ENCODE data around the gene C19orf12. TPM values are rescaled to one million over a fixed set of nuclear protein-coding genes. Genes with fewer than 3 reads are reported as not detected.

The C19orf12 gene
- total RNA-seq, 1 donor from 2014 or later: 26.9 TPM

DNA sequence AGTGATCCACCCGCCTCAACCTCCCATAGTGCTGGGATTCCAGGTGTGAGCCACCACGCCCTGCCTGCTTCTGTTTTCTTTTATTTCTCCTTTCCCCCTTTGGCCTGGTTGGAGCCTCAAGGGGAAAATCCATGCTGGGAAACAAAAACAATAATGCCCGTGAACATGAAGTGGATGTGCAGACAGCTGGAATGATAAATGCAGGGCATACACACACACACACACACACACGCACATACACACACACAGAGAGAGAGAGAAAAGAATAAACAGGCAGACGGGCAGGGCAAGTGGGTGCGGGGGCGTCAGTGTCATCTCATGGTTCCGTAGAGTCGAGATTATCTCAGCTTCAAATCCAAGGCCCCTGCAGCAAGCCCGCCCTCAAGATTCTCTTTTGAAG, 54.2 kb downstream of the C19orf12 start:
- Mint-ChIP-seq H3K27ac (no peak overlapping the region), H3K9me3 (no peaks in the 10 kb centered on the region), H3K27me3 (ENCODE audit: low read depth) (peaks cover 9% of the 10 kb centered on the region), H3K4me3 (no peak overlapping the region), H3K4me1 (peaks cover 31% of the 10 kb centered on the region), H3K36me3 (no peaks in the 10 kb centered on the region)
- DNase-seq (ENCODE audit: low spot score in 2 of 2, unreplicated experiment in 2 of 2): no peak
- no peak for TF ChIP-seq CTCF (IDR thresholded peaks at IDR 0.05; ENCODE audit: unreplicated experiment)

GRCh38 chr19:29658221-29658991, 56.7 kb downstream of the C19orf12 start:
- H3K36me3 Mint-ChIP-seq: no peaks in the 10 kb centered on the region
- no peak for TF ChIP-seq CTCF (IDR thresholded peaks at IDR 0.05; ENCODE audit: unreplicated experiment)
- H3K27me3 Mint-ChIP-seq (ENCODE audit: low read depth): peaks cover 9% of the 10 kb centered on the region
- DNase-seq (ENCODE audit: low spot score in 2 of 2, unreplicated experiment in 2 of 2): no peak
- no peak overlapping the region for H3K4me3 Mint-ChIP-seq
- no peak overlapping the region for H3K27ac Mint-ChIP-seq
- H3K4me1 Mint-ChIP-seq: peaks cover 23% of the 10 kb centered on the region
- H3K9me3 Mint-ChIP-seq: peaks cover 4% of the 10 kb centered on the region

DNA sequence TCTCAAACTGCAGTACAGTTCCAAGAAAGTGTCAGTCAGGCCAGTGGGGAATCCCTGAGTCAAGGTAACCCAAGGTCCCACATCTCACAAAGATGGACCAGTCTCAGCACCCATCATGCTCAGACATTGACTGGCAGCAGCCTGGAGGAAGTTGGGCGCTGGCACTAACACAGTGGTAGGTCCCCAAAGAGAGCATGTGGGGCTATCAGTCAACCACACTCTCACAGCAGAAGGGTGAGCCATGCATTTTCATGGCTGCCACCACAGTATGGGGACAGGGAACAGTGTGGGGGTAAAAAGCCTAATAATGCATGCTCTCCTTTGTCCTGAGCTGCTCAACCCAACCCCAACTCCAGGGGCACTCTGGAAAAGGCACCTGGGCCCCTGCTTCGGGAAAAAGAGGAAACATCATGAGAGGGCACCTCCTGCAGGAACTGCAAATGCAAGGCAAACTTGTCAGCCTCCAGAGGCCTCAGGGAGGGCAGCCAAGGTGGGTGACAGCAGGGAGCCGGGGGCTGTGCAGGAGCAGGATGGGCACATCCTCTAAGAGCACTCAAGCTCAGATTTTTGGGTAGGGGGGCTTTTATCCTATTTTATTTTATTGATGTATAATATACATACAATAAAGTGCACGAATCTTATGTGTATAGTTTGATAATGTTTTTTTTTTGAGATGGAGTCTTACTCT, 59.3 kb downstream of the C19orf12 start:
- Mint-ChIP-seq H3K4me1 (peaks cover 6% of the 10 kb centered on the region), H3K36me3 (no peaks in the 10 kb centered on the region)

DNA sequence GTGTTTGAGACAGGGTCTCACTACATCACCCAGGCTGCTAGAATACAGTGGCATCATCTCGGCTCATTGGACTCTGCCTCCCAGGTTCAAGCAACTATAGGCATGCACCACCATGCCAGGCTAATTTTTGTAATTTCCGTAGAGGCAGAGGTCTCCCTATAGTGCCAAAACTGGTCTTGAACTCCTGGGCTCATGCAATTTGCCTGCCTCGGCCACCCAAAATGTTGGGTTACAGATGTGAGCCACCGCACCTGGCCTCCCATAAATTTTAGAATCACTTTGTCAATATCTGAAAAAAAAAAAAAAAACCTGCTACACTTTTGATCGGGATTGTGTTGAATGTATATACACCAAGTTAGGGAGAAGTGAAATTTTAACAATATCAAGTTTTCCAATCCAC, 61.7 kb downstream of the C19orf12 start:
- peaks cover 8% of the 10 kb centered on the region for H3K9me3 Mint-ChIP-seq
- peaks cover 8% of the 10 kb centered on the region for H3K4me1 Mint-ChIP-seq
- TF ChIP-seq CTCF (IDR thresholded peaks at IDR 0.05; ENCODE audit: unreplicated experiment): no peak
- H3K36me3 Mint-ChIP-seq: no peaks in the 10 kb centered on the region
- no peak for DNase-seq (ENCODE audit: low spot score in 2 of 2, unreplicated experiment in 2 of 2)
- H3K4me3 Mint-ChIP-seq: no peak overlapping the region
- peaks cover 17% of the 10 kb centered on the region for H3K27me3 Mint-ChIP-seq (ENCODE audit: low read depth)
- H3K27ac Mint-ChIP-seq: no peak overlapping the region

More for the DNA sequence above, 59.3 kb downstream of the C19orf12 start:
- H3K27me3 Mint-ChIP-seq (ENCODE audit: low read depth): peaks cover 17% of the 10 kb centered on the region
- no peak for TF ChIP-seq CTCF (IDR thresholded peaks at IDR 0.05; ENCODE audit: unreplicated experiment)
- H3K4me3 Mint-ChIP-seq: no peak overlapping the region
- peaks cover 8% of the 10 kb centered on the region for H3K9me3 Mint-ChIP-seq
- no peak overlapping the region for H3K27ac Mint-ChIP-seq
- DNase-seq (ENCODE audit: low spot score in 2 of 2, unreplicated experiment in 2 of 2): no peak

DNA sequence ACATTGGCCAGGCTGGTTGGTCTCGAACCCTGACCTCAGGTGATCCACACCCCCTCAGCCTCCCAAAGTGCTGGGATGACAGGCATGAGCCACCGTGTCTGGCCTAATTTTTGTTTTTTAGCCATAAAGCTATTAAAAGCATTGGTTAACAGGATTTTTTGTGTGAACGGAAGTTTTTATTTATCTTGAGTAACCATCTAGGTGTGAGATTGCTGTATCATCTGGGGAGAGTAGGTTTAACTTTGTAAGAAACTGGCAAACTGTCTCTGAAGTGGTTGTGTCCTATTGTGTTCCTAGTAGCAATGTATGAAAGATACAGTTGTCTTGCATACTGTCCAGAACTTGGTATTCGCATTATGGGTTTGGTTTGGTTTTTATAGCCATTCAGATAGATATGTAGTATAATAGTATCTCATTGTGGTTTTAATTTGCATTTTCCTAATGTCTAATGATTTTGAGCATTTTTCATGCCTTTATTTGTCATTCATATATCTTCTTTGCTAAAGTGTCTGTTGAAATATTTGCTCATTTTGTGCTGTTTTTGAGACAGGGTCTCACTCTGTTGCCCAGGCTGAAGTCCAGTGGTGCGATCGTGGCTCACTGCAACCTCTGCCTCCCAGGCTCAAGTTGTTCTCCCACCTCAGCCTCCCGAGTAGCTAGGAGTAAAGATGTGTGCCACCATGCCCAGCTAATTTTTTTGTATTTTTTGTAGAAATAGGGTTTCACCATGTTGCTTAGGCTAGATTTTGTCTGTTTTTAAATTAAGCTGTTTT, 63.3 kb downstream of the C19orf12 start:
- Mint-ChIP-seq H3K4me3 (no peak overlapping the region), H3K9me3 (peaks cover 8% of the 10 kb centered on the region), H3K27ac (no peak overlapping the region), H3K36me3 (no peaks in the 10 kb centered on the region), H3K27me3 (ENCODE audit: low read depth) (peaks cover 19% of the 10 kb centered on the region), H3K4me1 (peaks cover 8% of the 10 kb centered on the region)
- no peak for TF ChIP-seq CTCF (IDR thresholded peaks at IDR 0.05; ENCODE audit: unreplicated experiment)
- no peak for DNase-seq (ENCODE audit: low spot score in 2 of 2, unreplicated experiment in 2 of 2)
